Measurements from ENCODE around the gene FAM107B.
A peak's percentile ranks its signal among the peaks of the same experiment; 100 is the strongest.

The FAM107B gene

GRCh38 chr10:14540062-14540461 is 234.6 kb downstream of the FAM107B start:
- DNase-seq (ENCODE audit: low read depth) = no peak
- no peak overlapping the region for H3K4me3 ChIP-seq (ENCODE audit: control insufficient read depth, low read depth, low read length)
- TF ChIP-seq CTCF (conservative IDR thresholded peaks at IDR 0.05; ENCODE audit: control insufficient read depth, insufficient read depth, low read depth, low read length) = no peak

- no peak for TF ChIP-seq CTCF (conservative IDR thresholded peaks at IDR 0.05; ENCODE audit: control insufficient read depth, insufficient read depth, low read depth, low read length)
- H3K4me3 ChIP-seq (ENCODE audit: control insufficient read depth, low read depth, low read length) = no peak overlapping the region
- DNase-seq (ENCODE audit: low read depth) = no peak
Observed at GRCh38 chr10:14539176-14539575, 235.5 kb downstream of the FAM107B start.

- TF ChIP-seq CTCF (conservative IDR thresholded peaks at IDR 0.05; ENCODE audit: control insufficient read depth, insufficient read depth, low read depth, low read length) = peak; percentile 73
- peak; percentile 78 for DNase-seq (ENCODE audit: low read depth)
- no peak overlapping the region for H3K4me3 ChIP-seq (ENCODE audit: control insufficient read depth, low read depth, low read length)
Observed at GRCh38 chr10:14536241-14537213, 238.2 kb downstream of the FAM107B start.

- TF ChIP-seq CTCF (conservative IDR thresholded peaks at IDR 0.05; ENCODE audit: control insufficient read depth, insufficient read depth, low read depth, low read length) = no peak
- H3K4me3 ChIP-seq (ENCODE audit: control insufficient read depth, low read depth, low read length) = no peak overlapping the region
- no peak for DNase-seq (ENCODE audit: low read depth)
Observed at GRCh38 chr10:14535457-14536130, 239.1 kb downstream of the FAM107B start.

- TF ChIP-seq CTCF (conservative IDR thresholded peaks at IDR 0.05; ENCODE audit: control insufficient read depth, insufficient read depth, low read depth, low read length) = no peak
- no peak for DNase-seq (ENCODE audit: low read depth)
- H3K4me3 ChIP-seq (ENCODE audit: control insufficient read depth, low read depth, low read length) = no peak overlapping the region
Observed at GRCh38 chr10:14534152-14534551, 240.5 kb downstream of the FAM107B start.

- no peak for DNase-seq (ENCODE audit: low read depth)
- no peak for TF ChIP-seq CTCF (conservative IDR thresholded peaks at IDR 0.05; ENCODE audit: control insufficient read depth, insufficient read depth, low read depth, low read length)
- no peak overlapping the region for H3K4me3 ChIP-seq (ENCODE audit: control insufficient read depth, low read depth, low read length)
Observed at GRCh38 chr10:14533295-14533694, 241.4 kb downstream of the FAM107B start.

Data from fibroblast of mammary gland (primary cell).